Midbrain (tissue), 1 donor: ENCODE measurements around the gene SRBD1.

Experiments
- DNase-seq: peaks from one replicate; lab custom pipeline; 2025; lab: John Stamatoyannopoulos, UW

Gene SRBD1

GRCh38 chr2:45469314-45470099 lies 141.6 kb downstream of the SRBD1 start:
- DNase-seq = no peak

- no peak for DNase-seq
Measured at GRCh38 chr2:45468279-45468678, 142.8 kb downstream of the SRBD1 start.

- no peak for DNase-seq
Measured at GRCh38 chr2:45466053-45466452, 145.0 kb downstream of the SRBD1 start.

GRCh38 chr2:45460825-45461224 lies 150.2 kb downstream of the SRBD1 start:
- DNase-seq = no peak

GRCh38 chr2:45459860-45460259 lies 151.2 kb downstream of the SRBD1 start:
- DNase-seq = no peak

GRCh38 chr2:45458909-45459563 lies 152.0 kb downstream of the SRBD1 start:
- no peak for DNase-seq

- no peak for DNase-seq
Measured at GRCh38 chr2:45457211-45457945, 153.7 kb downstream of the SRBD1 start.

GRCh38 chr2:45452866-45453265 lies 158.2 kb downstream of the SRBD1 start:
- no peak for DNase-seq

GRCh38 chr2:45450634-45451033 lies 160.4 kb downstream of the SRBD1 start:
- DNase-seq = no peak

GRCh38 chr2:45448217-45448616 lies 162.8 kb downstream of the SRBD1 start:
- DNase-seq = no peak

- DNase-seq = no peak
Measured at GRCh38 chr2:45446016-45446415, 165.1 kb downstream of the SRBD1 start.

GRCh38 chr2:45445037-45445436 lies 166.0 kb downstream of the SRBD1 start:
- no peak for DNase-seq

- DNase-seq = no peak
Measured at GRCh38 chr2:45443012-45443411, 168.1 kb downstream of the SRBD1 start.

GRCh38 chr2:45442026-45442425 lies 169.0 kb downstream of the SRBD1 start:
- DNase-seq = no peak

GRCh38 chr2:45441571-45441970 lies 169.5 kb downstream of the SRBD1 start:
- no peak for DNase-seq

GRCh38 chr2:45439788-45440773 lies 171.0 kb downstream of the SRBD1 start:
- DNase-seq = no peak

GRCh38 chr2:45438872-45439665 lies 172.0 kb downstream of the SRBD1 start:
- no peak for DNase-seq

- DNase-seq = no peak
Measured at GRCh38 chr2:45436456-45436855, 174.6 kb downstream of the SRBD1 start.

- no peak for DNase-seq
Measured at GRCh38 chr2:45435316-45435715, 175.8 kb downstream of the SRBD1 start.

GRCh38 chr2:45433363-45433762 lies 177.7 kb downstream of the SRBD1 start:
- no peak for DNase-seq

GRCh38 chr2:45432406-45432805 lies 178.7 kb downstream of the SRBD1 start:
- DNase-seq = no peak
